Measurements from ENCODE around the gene CATSPERE. TPM values are rescaled to one million over a fixed set of nuclear protein-coding genes. Genes with fewer than 3 reads are reported as not detected.

CATSPERE gene
- polyA plus RNA-seq, 4 donors, result 0.19 to 0.74 TPM; not detected in 2

DNA sequence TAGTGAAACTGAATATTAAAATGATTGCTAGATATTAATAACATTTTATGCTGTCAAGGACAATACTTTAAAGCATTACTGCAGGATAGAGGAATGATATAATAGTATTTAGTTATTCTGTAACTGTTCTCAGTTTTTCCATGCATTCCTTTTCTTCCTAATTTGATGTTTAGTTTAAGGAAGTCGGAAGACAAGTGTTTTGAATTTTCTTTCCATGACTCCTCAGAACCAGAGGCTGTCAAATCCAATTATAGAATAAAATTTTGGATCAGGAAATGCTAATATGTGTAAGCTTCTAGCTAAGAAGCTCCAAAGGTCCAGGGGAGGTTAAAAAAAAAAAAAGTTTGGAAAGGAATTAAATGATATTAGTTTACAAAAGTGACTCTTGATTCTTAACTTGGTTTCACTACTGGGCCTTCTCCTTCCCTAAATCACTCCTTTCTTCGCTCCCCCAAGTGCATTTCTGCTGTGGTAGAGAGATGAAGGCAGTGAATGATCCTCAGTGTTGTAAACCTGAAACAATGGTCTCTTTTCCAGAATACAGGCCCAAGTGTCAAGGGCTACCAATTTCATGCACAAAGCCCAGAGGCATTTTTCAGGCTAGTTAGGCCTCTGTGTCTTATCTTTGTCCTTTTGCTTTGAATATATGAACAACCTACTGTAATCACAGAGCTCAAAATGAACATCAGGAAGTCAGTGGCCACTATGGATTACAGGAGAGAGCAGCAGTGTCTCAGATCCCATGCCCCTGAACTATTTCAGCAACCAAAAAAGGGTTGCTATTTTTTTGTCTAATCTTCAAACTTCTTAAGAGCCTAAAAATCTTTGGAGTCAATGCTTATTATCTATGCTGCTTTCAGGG, 15.5 kb upstream of the CATSPERE start:
- WGBS, 3 donors, result 63 to 77% (median 68%) methylated on average over 2 of the region's 2 CpGs
- Histone ChIP-seq H3K27ac (ENCODE audit: low read depth in 1 of 3, low read length in 2 of 3) (peak overlapping the region; percentile 10 to 63 (median 24)), H3K27me3 (ENCODE audit: control insufficient read depth in 3 of 3, insufficient read depth in 3 of 3, low read length in 3 of 3) (no peaks in the 10 kb centered on the region), H3K4me3 (ENCODE audit: low read depth in 1 of 3, low read length in 3 of 3) (no peak overlapping the region), H3K36me3 (ENCODE audit: control insufficient read depth in 3 of 3, insufficient read depth in 2 of 3, low read depth in 1 of 3, low read length in 3 of 3) (peaks cover 0 to 8% (median 0%) of the 10 kb centered on the region in 3 donors), H3K4me1 (ENCODE audit: control insufficient read depth in 3 of 3, insufficient read depth in 2 of 3, low read depth in 1 of 3, low read length in 2 of 3) (peaks cover 4 to 19% (median 11%) of the 10 kb centered on the region in 3 donors), H3K9me3 (ENCODE audit: control insufficient read depth in 2 of 2, insufficient read depth in 1 of 2, low read depth in 1 of 2, low read length in 1 of 2) (no peaks in the 10 kb centered on the region)
- FAIRE-seq (no peak), DNase-seq (peak in 1 of 2 donors; percentile 30)

DNA sequence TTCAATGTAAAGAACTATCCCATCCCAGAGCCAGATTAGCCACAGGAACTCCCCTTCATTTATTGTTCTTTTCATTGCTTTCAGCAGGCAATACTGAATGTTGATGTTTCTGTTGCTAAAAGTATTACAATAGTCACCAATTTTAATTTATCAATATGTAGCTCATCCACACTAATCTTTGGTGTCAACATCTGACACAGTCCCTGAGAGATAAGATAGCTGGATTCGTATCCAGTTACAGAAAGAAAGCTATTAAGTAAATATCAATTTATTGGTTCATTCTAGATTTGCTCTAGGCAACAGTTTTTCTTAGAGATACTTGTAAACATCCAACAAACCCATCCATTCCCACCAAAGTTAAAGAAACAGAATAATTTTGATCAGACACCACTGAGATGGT, 14.0 kb upstream of the CATSPERE start:
- Histone ChIP-seq H3K27me3 (ENCODE audit: control insufficient read depth in 3 of 3, insufficient read depth in 3 of 3, low read length in 3 of 3) (no peaks in the 10 kb centered on the region), H3K36me3 (ENCODE audit: control insufficient read depth in 3 of 3, insufficient read depth in 2 of 3, low read depth in 1 of 3, low read length in 3 of 3) (peaks cover 0 to 5% (median 0%) of the 10 kb centered on the region in 3 donors), H3K4me3 (ENCODE audit: low read depth in 1 of 3, low read length in 3 of 3) (no peak overlapping the region), H3K4me1 (ENCODE audit: control insufficient read depth in 3 of 3, insufficient read depth in 2 of 3, low read depth in 1 of 3, low read length in 2 of 3) (peaks cover 4 to 19% (median 11%) of the 10 kb centered on the region in 3 donors), H3K9me3 (ENCODE audit: control insufficient read depth in 2 of 2, insufficient read depth in 1 of 2, low read depth in 1 of 2, low read length in 1 of 2) (no peaks in the 10 kb centered on the region), H3K27ac (ENCODE audit: low read depth in 1 of 3, low read length in 2 of 3) (no peak overlapping the region)
- 22 to 52% (median 43%) methylated on average over 1 of the region's 1 CpG for WGBS, 3 donors
- FAIRE-seq (no peak), DNase-seq (no peak)

GRCh38 chr1:244447552-244447951, 13.5 kb upstream of the CATSPERE start:
- DNase-seq (no peak), FAIRE-seq (no peak)
- Histone ChIP-seq H3K9me3 (ENCODE audit: control insufficient read depth in 2 of 2, insufficient read depth in 1 of 2, low read depth in 1 of 2, low read length in 1 of 2) (no peaks in the 10 kb centered on the region), H3K27ac (ENCODE audit: low read depth in 1 of 3, low read length in 2 of 3) (no peak overlapping the region), H3K27me3 (ENCODE audit: control insufficient read depth in 3 of 3, insufficient read depth in 3 of 3, low read length in 3 of 3) (no peaks in the 10 kb centered on the region), H3K4me3 (ENCODE audit: low read depth in 1 of 3, low read length in 3 of 3) (no peak overlapping the region), H3K4me1 (ENCODE audit: control insufficient read depth in 3 of 3, insufficient read depth in 2 of 3, low read depth in 1 of 3, low read length in 2 of 3) (peaks cover 4 to 21% (median 11%) of the 10 kb centered on the region in 3 donors), H3K36me3 (ENCODE audit: control insufficient read depth in 3 of 3, insufficient read depth in 2 of 3, low read depth in 1 of 3, low read length in 3 of 3) (peaks cover 0 to 5% (median 0%) of the 10 kb centered on the region in 3 donors)
- WGBS, 3 donors, result 96 to 97% (median 96%) methylated on average over 2 of the region's 2 CpGs

DNA sequence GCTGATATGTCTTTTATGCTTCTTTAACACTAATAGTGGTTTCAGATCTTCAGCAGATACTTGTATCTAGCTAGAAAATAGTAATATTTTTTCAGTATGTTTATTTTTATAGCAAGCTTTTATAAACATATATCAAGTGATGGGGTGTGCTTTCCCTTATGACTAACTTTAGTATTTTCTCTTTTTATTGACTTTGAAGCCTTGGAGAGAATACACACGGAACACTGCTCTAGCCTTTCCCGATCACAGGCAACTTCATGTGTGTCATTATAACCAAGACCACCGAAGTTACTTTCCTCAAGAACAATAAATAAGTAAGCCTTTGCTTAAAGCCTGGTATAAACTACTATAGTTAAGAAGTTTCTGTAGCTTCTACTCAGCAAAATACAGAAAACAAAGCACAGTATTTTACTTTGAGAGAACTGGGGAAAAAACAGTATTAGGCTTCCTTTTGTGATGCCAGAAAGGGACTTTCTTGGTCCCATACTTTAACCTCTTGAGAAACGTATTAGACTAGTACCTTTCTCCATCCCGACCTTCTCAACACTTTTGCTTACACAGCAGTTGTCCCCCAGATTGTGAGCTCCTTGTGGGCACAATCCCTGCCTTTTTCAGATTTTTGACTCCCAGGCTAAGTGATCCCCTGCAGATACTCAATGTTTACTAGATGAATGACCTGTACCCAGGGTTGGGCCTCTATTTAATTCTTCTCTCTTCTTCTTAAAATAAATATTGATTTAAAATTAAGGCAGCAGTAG, 12.6 kb upstream of the CATSPERE start:
- Histone ChIP-seq H3K27me3 (ENCODE audit: control insufficient read depth in 3 of 3, insufficient read depth in 3 of 3, low read length in 3 of 3) (no peaks in the 10 kb centered on the region), H3K4me1 (ENCODE audit: control insufficient read depth in 3 of 3, insufficient read depth in 2 of 3, low read depth in 1 of 3, low read length in 2 of 3) (peaks cover 4 to 22% (median 11%) of the 10 kb centered on the region in 3 donors), H3K36me3 (ENCODE audit: control insufficient read depth in 3 of 3, insufficient read depth in 2 of 3, low read depth in 1 of 3, low read length in 3 of 3) (peaks cover 0 to 5% (median 0%) of the 10 kb centered on the region in 3 donors), H3K9me3 (ENCODE audit: control insufficient read depth in 2 of 2, insufficient read depth in 1 of 2, low read depth in 1 of 2, low read length in 1 of 2) (no peaks in the 10 kb centered on the region), H3K27ac (ENCODE audit: low read depth in 1 of 3, low read length in 2 of 3) (no peak overlapping the region), H3K4me3 (ENCODE audit: low read depth in 1 of 3, low read length in 3 of 3) (no peak overlapping the region)
- 75 to 84% (median 82%) methylated on average over 5 of the region's 5 CpGs for WGBS, 3 donors
- no peak for FAIRE-seq
- no peak for DNase-seq

DNA sequence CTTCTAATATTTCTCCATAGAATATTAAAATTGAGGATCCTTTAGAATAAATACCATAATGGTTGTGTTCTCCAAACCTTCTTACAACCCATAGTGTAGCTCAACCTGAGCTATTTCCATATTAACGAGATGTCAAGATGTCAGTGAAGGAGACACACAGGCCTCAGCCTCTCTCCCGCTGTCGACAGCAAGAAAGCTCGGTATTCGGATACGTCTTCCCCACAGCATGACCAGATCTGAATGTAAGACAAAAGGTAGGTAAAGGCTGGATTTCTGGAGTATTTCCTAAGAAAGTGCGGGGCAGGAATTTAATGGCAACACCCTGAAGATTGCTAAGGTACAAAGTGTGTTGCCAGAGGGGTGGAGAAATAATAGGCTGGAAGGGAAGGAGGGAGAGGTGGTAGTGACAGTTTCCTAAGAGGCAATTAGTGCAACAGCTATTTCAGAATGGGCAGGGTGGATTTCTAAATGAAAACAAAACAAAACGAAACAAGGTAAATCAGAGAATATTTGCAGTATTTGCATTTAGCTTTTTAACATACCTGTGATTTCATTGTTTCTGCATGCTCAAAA, 11.1 kb upstream of the CATSPERE start:
- FAIRE-seq (no peak), DNase-seq (peak; percentile 33 to 48)
- Histone ChIP-seq H3K36me3 (ENCODE audit: control insufficient read depth in 3 of 3, insufficient read depth in 2 of 3, low read depth in 1 of 3, low read length in 3 of 3) (no peaks in the 10 kb centered on the region), H3K4me1 (ENCODE audit: control insufficient read depth in 3 of 3, insufficient read depth in 2 of 3, low read depth in 1 of 3, low read length in 2 of 3) (peaks cover 4 to 19% (median 11%) of the 10 kb centered on the region in 3 donors), H3K27ac (ENCODE audit: low read depth in 1 of 3, low read length in 2 of 3) (peak overlapping the region; percentile 39 to 98 (median 63)), H3K27me3 (ENCODE audit: control insufficient read depth in 3 of 3, insufficient read depth in 3 of 3, low read length in 3 of 3) (no peaks in the 10 kb centered on the region), H3K9me3 (ENCODE audit: control insufficient read depth in 2 of 2, insufficient read depth in 1 of 2, low read depth in 1 of 2, low read length in 1 of 2) (no peaks in the 10 kb centered on the region), H3K4me3 (ENCODE audit: low read depth in 1 of 3, low read length in 3 of 3) (peak overlapping the region in 1 of 3 donors; percentile 98)
- WGBS, 3 donors, result 76 to 83% (median 81%) methylated on average over 8 of the region's 8 CpGs

GRCh38 chr1:244450597-244451538, 10.2 kb upstream of the CATSPERE start:
- 0 to 1% (median 0%) methylated on average over 32 to 41 of the region's 41 CpGs for WGBS, 3 donors
- Histone ChIP-seq H3K27ac (ENCODE audit: low read depth in 1 of 3, low read length in 2 of 3) (peak overlapping the region; percentile 97 to 98 (median 98)), H3K4me1 (ENCODE audit: control insufficient read depth in 3 of 3, insufficient read depth in 2 of 3, low read depth in 1 of 3, low read length in 2 of 3) (peaks cover 4 to 15% (median 11%) of the 10 kb centered on the region in 3 donors), H3K4me3 (ENCODE audit: low read depth in 1 of 3, low read length in 3 of 3) (peak overlapping the region; percentile 92 to 98 (median 92)), H3K27me3 (ENCODE audit: control insufficient read depth in 3 of 3, insufficient read depth in 3 of 3, low read length in 3 of 3) (no peaks in the 10 kb centered on the region), H3K9me3 (ENCODE audit: control insufficient read depth in 2 of 2, insufficient read depth in 1 of 2, low read depth in 1 of 2, low read length in 1 of 2) (no peaks in the 10 kb centered on the region), H3K36me3 (ENCODE audit: control insufficient read depth in 3 of 3, insufficient read depth in 2 of 3, low read depth in 1 of 3, low read length in 3 of 3) (no peaks in the 10 kb centered on the region)
- FAIRE-seq, result no peak
- peak; percentile 60 to 67 for DNase-seq

DNA sequence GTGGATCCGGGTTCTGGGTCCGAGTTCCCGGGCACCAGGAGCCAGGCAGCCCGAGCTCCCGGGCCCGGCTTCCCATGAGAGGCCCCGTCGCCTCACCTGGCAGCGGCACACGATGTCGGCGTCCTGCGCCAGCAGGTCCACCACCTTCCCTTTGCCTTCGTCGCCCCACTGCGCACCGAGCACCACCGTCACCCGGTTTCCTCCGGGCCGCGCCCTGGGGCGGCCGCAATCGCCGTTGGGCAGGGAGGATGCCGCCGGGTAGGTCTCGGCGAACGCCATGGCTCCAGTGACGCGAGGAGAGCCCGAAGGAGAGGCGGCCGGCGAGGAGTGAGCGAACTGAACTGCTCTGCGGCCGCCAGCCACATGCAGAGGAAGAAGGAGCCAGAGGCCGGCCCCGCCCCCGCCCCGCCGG, 9.5 kb upstream of the CATSPERE start, which contains the start of gene ADSS2:
Gene ADSS2, minus strand, starts transcription at position 371 of the 412 bp plus-strand sequence. Its CDS starts 92 bp downstream, at position 279.
- H3K4me3 ChIP-seq (ENCODE audit: low read depth in 1 of 3, low read length in 3 of 3), result peak within 1 kb of the TSS; percentile 92 to 98 (median 92)
- H3K27me3 ChIP-seq (ENCODE audit: control insufficient read depth in 3 of 3, insufficient read depth in 3 of 3, low read length in 3 of 3), result no peaks in the 10 kb centered on the region
- no peaks in the 10 kb centered on the region for H3K36me3 ChIP-seq (ENCODE audit: control insufficient read depth in 3 of 3, insufficient read depth in 2 of 3, low read depth in 1 of 3, low read length in 3 of 3)
- 0 to 2% (median 0%) methylated on average over 27 to 45 of the region's 45 CpGs for WGBS, 3 donors
- H3K27ac ChIP-seq (ENCODE audit: low read depth in 1 of 3, low read length in 2 of 3), result peak within 1 kb of the TSS; percentile 97 to 98 (median 98)
- H3K9me3 ChIP-seq (ENCODE audit: control insufficient read depth in 2 of 2, insufficient read depth in 1 of 2, low read depth in 1 of 2, low read length in 1 of 2), result no peaks in the 10 kb centered on the region
- DNase-seq (no peak), FAIRE-seq (no peak)
- peaks cover 4 to 10% (median 9%) of the 10 kb centered on the region in 3 donors for H3K4me1 ChIP-seq (ENCODE audit: control insufficient read depth in 3 of 3, insufficient read depth in 2 of 3, low read depth in 1 of 3, low read length in 2 of 3)
